Measurements from ENCODE around the gene TRIM10.

GRCh38 chr6:30147096-30147495 is 13.9 kb downstream of the TRIM10 start:
- no peak for TF ChIP-seq CTCF (IDR thresholded peaks at IDR 0.05 in 2 of 3, conservative IDR thresholded peaks at IDR 0.05 in 1 of 3; ENCODE audit: control insufficient read depth in 2 of 3, extremely low read depth in 1 of 3, insufficient read depth in 1 of 3, low read depth in 3 of 3, low read length in 3 of 3)
- TF ChIP-seq SKIL (IDR thresholded peaks at IDR 0.05; ENCODE audit: low read depth, poor library complexity, severe bottlenecking) = no peak
- no peak for TF ChIP-seq POLR2A (IDR thresholded peaks at IDR 0.05; ENCODE audit: low read depth, low read length)
- TF ChIP-seq BCLAF1 (IDR thresholded peaks at IDR 0.05) = no peak
- no peak for TF ChIP-seq BMI1 (IDR thresholded peaks at IDR 0.05; ENCODE audit: borderline replicate concordance)
- no peak for TF ChIP-seq TBL1XR1 (IDR thresholded peaks at IDR 0.05; ENCODE audit: low read depth, low read length)
- TF ChIP-seq CREB1 (IDR thresholded peaks at IDR 0.05; ENCODE audit: low read depth) = no peak
- no peak for TF ChIP-seq TCF3 (IDR thresholded peaks at IDR 0.05; ENCODE audit: borderline replicate concordance, insufficient read depth, low read depth, low read length)
- no peak for TF ChIP-seq FOXM1 (IDR thresholded peaks at IDR 0.05; ENCODE audit: low read depth, low read length)
- TF ChIP-seq REST (IDR thresholded peaks at IDR 0.05; ENCODE audit: low read depth, low read length) = no peak
- no peak for TF ChIP-seq JUND (IDR thresholded peaks at IDR 0.05; ENCODE audit: low read depth, low read length)
- TF ChIP-seq RAD21 (IDR thresholded peaks at IDR 0.05; ENCODE audit: insufficient read depth, low read depth, low read length) = no peak
